ENCODE measurements around the gene NKX6-1.
A peak's percentile ranks its signal among the peaks of the same experiment; 100 is the strongest.

NKX6-1 gene

DNA sequence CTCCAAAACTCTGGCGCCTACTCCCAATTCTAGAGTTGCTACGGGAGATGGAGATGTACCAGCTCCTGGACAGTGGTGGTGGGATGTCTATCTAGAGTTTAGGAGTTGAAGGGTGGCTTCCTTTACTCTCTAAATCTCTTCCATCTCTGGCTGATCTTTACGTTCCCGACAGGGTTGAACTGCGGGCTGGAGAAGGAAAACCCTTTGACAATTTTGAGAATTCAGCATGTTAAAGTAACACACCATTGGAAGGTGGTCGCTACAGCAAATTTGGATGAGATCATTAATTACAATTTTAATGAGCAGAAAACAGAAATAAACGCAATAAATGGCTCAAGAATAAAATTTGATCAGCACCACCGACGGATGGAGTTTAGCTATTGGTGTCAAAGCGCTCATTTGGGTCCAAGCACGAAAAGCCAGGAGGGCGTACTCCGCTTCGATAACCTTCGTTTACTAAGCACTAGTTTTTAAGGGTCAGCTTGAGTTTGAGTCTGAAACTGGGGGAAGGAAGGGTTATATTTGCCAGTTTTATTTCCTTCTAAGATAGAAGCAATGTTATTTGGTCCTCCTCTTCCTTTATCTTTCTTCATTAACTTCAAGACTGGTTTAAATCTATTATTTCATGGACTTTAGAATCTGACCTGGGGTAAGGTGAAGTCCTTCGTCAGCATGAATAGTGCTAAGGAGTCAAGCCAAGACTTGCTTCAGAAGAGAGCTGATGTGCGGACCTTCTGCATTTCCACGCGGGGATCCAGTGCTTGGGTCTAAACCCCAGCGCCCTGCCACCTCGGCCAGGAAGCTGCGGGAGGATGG lies 1.5 kb upstream of the NKX6-1 start:
- H3K4me3 ChIP-seq (ENCODE audit: control insufficient read depth, low read depth, low read length): no peak overlapping the region
- DNase-seq (ENCODE audit: low read depth): no peak
- TF ChIP-seq CTCF (conservative IDR thresholded peaks at IDR 0.05; ENCODE audit: control insufficient read depth, insufficient read depth, low read depth, low read length): no peak

- peak overlapping the region; percentile 35 for H3K4me3 ChIP-seq (ENCODE audit: control insufficient read depth, low read depth, low read length)
- no peak for TF ChIP-seq CTCF (conservative IDR thresholded peaks at IDR 0.05; ENCODE audit: control insufficient read depth, insufficient read depth, low read depth, low read length)
These were observed 511 bp upstream of the NKX6-1 start for GRCh38 chr4:84499624-84499982.

GRCh38 chr4:84498203-84498934 lies 723 bp downstream of the NKX6-1 start:
- TF ChIP-seq CTCF (conservative IDR thresholded peaks at IDR 0.05; ENCODE audit: control insufficient read depth, insufficient read depth, low read depth, low read length): no peak
- peak; percentile 25 for DNase-seq (ENCODE audit: low read depth)
- peak overlapping the region; percentile 52 for H3K4me3 ChIP-seq (ENCODE audit: control insufficient read depth, low read depth, low read length)

More at GRCh38 chr4:84499624-84499982, 511 bp upstream of the NKX6-1 start:
- no peak for DNase-seq (ENCODE audit: low read depth)

DNA sequence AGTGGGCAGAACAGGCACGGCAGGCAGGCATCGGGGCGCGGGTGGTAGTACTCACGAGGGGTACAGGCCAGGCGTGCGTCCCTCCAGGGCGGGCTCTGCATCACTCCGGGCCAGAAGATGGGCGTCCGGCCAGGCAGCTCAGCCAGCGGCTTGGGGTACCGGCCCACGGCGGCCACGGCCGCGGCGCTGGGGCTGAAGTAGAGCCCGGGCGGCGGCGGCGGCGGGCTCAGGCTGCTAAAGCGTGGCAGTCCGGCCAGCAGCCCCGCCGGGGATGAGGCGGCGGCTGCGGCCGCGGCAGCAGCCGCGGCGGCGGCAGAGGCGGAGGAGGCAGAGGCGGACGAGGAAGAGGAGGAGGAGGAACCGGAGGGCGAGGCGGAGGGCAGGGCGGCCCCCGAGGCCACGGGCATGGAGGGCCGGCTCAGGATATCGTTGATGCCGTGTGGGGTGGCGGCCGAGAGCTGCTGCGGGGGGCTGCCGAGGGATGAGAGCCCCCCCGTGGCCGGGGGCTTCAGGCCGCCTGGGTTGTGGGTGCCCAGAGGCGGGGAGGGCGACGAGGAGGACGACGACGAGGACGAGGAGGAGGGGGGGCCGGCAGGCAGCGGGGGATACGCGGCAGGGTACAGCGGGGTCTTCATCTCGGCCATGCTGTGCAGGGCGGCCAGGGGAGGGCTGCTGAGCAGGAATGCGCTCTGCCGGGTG lies 1.4 kb downstream of the NKX6-1 start:
- peak overlapping the region; percentile 52 for H3K4me3 ChIP-seq (ENCODE audit: control insufficient read depth, low read depth, low read length)
- TF ChIP-seq CTCF (conservative IDR thresholded peaks at IDR 0.05; ENCODE audit: control insufficient read depth, insufficient read depth, low read depth, low read length): no peak
- DNase-seq (ENCODE audit: low read depth): no peak

DNA sequence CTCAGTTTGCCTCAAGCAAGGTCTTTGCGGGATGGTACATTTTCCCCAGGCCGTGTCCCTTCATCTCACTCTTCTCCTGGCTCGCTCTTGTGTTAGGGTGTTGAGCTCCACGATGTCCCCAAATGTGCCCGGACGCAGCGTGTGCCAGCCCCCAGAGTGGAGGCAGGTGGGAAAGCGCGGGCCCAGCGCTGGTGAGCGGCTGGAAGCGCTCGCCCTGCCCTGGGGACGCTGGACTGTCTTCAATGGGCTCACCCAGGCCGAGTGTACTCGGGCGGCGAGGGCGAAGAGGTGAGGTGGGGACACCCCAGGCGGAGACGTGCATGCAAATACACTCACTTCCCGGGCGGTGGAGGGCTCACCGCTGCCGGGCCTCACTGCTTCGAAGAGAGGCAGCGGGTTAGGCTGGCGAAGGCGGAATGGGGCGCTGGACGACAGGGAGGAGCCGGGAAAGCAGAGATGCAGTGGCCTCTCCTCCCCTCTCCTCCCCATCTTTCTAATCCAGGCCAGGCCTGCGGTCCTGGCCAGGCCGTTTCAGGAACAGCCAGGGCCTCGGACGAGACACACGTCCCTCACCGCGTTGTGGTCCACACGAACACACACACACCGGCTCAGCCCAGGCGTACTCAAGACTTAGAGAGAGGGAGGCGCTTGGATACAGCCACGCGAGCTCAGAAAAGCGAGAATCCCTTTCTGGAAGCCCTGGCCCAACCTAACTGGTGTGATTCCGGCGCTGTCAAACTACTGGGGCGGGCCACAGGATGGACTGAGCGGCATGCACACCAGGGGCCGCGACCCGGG lies 2.2 kb downstream of the NKX6-1 start:
- peak overlapping the region; percentile 47 for H3K4me3 ChIP-seq (ENCODE audit: control insufficient read depth, low read depth, low read length)
- no peak for TF ChIP-seq CTCF (conservative IDR thresholded peaks at IDR 0.05; ENCODE audit: control insufficient read depth, insufficient read depth, low read depth, low read length)
- DNase-seq (ENCODE audit: low read depth): peak; percentile 37

GRCh38 chr4:84496331-84496705 lies 2.8 kb downstream of the NKX6-1 start:
- no peak for DNase-seq (ENCODE audit: low read depth)
- TF ChIP-seq CTCF (conservative IDR thresholded peaks at IDR 0.05; ENCODE audit: control insufficient read depth, insufficient read depth, low read depth, low read length): no peak
- H3K4me3 ChIP-seq (ENCODE audit: control insufficient read depth, low read depth, low read length): peak overlapping the region; percentile 47

Data from fibroblast of mammary gland (primary cell).